RWPE2 (cell line): ENCODE measurements around the gene LETM1.

ENCODE experiments used
- ATAC-seq: fragments of 200-7000 bp; cut with Tn5 transposase; 3 replicates; pipeline ENCODE4 v1.9.1; 2021; ENCODE audit warnings: low read depth
- DNase-seq: peaks from one replicate; pipeline ENCODE4 v3.0.0-alpha.2; 2020; ENCODE audit warnings: low spot score
- H3K27ac ChIP-seq: fragments of 450-650 bp; 2 replicates; pipeline ENCODE4 v1.5.1; 2017; ENCODE audit warnings: mild to moderate bottlenecking; ENCODE audit not compliant: poor library complexity, severe bottlenecking
- H3K27me3 ChIP-seq: fragments of 250-450 bp; sonication (Bioruptor Pico); 2 replicates; pipeline ENCODE4 v1.5.1; 2021; ENCODE audit warnings: mild to moderate bottlenecking, moderate library complexity; ENCODE audit not compliant: insufficient read depth, poor library complexity, severe bottlenecking
- H3K36me3 ChIP-seq: fragments of 250-450 bp; sonication (Bioruptor Pico); 2 replicates; pipeline ENCODE4 v1.5.1; 2020; ENCODE audit warnings: low read depth, mild to moderate bottlenecking, moderate library complexity
- H3K4me1 ChIP-seq: fragments of 250-450 bp; sonication (Bioruptor Pico); 2 replicates; pipeline ENCODE4 v1.5.1; 2021; ENCODE audit warnings: mild to moderate bottlenecking, moderate library complexity; ENCODE audit not compliant: insufficient read depth, poor library complexity, severe bottlenecking
- H3K4me3 ChIP-seq: fragments of 250-450 bp; sonication (Bioruptor Pico); 2 replicates; pipeline ENCODE4 v1.5.1; 2021; ENCODE audit warnings: mild to moderate bottlenecking, moderate library complexity; ENCODE audit not compliant: severe bottlenecking
- H3K9me3 ChIP-seq: fragments of 250-450 bp; sonication (Bioruptor Pico); 2 replicates; pipeline ENCODE4 v1.5.1; 2021; ENCODE audit warnings: mild to moderate bottlenecking, moderate library complexity; ENCODE audit not compliant: severe bottlenecking
- TF ChIP-seq, protein P1 (sequence below): fragments of 450-650 bp; IDR thresholded peaks from one replicate; pipeline ENCODE4 v1.5.1; 2017; ENCODE audit warnings: mild to moderate bottlenecking, moderate library complexity; ENCODE audit not compliant: poor library complexity, severe bottlenecking

The LETM1 gene

DNA sequence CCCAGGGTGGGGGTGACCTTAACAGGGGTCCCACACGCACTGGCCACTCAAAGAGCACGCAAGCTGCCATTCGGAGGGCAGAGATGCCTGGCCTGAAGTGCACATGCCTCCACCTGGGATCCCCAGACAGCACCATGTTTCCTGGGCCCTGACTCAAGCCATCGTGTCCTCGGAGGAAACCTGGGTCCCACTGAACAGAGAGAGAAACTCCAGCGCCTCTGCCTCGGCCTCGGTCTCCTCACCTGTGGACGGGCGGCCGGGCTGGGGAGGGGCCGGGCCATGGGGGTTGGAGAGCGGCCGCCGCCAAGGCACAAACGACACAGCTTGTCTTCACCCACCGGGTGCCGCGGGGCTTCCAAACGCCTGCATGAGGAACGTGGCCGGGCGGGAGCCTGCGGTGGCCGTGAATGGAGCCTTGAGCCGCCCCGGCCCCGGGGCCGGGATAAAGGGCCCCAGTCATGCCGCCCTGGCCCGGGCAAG is 92.8 kb downstream of the LETM1 start:
- no peak overlapping the region for H3K4me3 ChIP-seq
- peaks cover 9% of the 10 kb centered on the region for H3K4me1 ChIP-seq
- no peaks in the 10 kb centered on the region for H3K36me3 ChIP-seq
- no peak overlapping the region for H3K27ac ChIP-seq
- no peak for DNase-seq
- no peaks in the 10 kb centered on the region for H3K27me3 ChIP-seq
- TF ChIP-seq, protein P1, sequence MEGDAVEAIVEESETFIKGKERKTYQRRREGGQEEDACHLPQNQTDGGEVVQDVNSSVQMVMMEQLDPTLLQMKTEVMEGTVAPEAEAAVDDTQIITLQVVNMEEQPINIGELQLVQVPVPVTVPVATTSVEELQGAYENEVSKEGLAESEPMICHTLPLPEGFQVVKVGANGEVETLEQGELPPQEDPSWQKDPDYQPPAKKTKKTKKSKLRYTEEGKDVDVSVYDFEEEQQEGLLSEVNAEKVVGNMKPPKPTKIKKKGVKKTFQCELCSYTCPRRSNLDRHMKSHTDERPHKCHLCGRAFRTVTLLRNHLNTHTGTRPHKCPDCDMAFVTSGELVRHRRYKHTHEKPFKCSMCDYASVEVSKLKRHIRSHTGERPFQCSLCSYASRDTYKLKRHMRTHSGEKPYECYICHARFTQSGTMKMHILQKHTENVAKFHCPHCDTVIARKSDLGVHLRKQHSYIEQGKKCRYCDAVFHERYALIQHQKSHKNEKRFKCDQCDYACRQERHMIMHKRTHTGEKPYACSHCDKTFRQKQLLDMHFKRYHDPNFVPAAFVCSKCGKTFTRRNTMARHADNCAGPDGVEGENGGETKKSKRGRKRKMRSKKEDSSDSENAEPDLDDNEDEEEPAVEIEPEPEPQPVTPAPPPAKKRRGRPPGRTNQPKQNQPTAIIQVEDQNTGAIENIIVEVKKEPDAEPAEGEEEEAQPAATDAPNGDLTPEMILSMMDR: no peak
- no peaks in the 10 kb centered on the region for H3K9me3 ChIP-seq
- no peak for ATAC-seq

DNA sequence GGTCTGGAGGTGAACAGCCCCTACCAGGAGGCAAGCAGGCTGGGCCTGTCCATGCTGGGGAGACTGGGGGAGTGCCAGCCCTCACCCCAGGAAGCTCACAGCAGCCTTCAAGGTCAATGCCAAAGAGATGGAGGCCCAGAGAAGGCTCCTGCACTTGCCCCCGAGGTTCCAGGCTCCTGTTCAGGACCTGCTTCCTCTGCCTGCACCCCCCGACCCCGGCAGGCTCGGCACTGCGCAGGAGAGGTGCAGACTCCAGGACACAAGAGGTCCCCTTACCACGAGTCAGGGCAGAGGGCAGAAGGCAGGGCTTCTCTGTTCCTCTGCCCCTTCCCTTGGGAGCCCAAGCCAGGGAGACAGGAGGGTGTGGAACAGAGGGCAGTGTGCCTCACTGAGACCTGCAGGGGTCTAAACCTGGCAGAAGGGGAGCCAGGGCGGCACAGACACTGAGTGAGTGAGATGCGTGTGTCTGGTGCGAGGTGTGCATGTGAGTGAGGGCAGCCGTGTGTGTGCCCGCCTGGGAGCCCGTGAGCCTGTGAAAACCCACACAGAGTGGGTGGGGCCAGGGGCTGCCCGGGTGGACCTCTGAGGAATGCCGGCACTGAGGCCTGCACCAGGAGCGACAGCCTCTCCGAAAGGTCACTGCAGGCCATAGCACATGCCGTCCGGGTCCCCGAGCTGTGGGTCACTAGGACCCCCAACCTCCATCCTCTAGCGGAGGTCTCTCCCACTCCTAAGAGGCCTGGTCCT is 93.5 kb downstream of the LETM1 start:
- no peak for DNase-seq
- TF ChIP-seq, protein P1: no peak
- Histone ChIP-seq H3K36me3 (no peaks in the 10 kb centered on the region), H3K9me3 (no peaks in the 10 kb centered on the region), H3K27ac (no peak overlapping the region), H3K27me3 (no peaks in the 10 kb centered on the region), H3K4me3 (no peak overlapping the region), H3K4me1 (peaks cover 12% of the 10 kb centered on the region)
- ATAC-seq: no peak
